NB4 (cell line): ENCODE data around the gene MAPK4.

Source experiments
- MAX ChIP-seq: IDR thresholded peaks from 2 replicates; pipeline ENCODE4 v1.6.1; 2011; ENCODE audit warnings: low read depth, low read length
- MYC ChIP-seq: IDR thresholded peaks from 2 replicates; pipeline ENCODE4 v1.6.1; 2011; ENCODE audit warnings: low read depth, low read length
- POLR2A ChIP-seq: IDR thresholded peaks from 2 replicates; pipeline ENCODE4 v1.6.1; 2011; ENCODE audit warnings: mild to moderate bottlenecking; ENCODE audit not compliant: insufficient read length; ENCODE audit errors: extremely low read depth
- TF ChIP-seq, protein P1 (sequence below): IDR thresholded peaks from one replicate; pipeline ENCODE4 v1.5.1; 2012; ENCODE audit warnings: low read depth, low read length

DNA sequence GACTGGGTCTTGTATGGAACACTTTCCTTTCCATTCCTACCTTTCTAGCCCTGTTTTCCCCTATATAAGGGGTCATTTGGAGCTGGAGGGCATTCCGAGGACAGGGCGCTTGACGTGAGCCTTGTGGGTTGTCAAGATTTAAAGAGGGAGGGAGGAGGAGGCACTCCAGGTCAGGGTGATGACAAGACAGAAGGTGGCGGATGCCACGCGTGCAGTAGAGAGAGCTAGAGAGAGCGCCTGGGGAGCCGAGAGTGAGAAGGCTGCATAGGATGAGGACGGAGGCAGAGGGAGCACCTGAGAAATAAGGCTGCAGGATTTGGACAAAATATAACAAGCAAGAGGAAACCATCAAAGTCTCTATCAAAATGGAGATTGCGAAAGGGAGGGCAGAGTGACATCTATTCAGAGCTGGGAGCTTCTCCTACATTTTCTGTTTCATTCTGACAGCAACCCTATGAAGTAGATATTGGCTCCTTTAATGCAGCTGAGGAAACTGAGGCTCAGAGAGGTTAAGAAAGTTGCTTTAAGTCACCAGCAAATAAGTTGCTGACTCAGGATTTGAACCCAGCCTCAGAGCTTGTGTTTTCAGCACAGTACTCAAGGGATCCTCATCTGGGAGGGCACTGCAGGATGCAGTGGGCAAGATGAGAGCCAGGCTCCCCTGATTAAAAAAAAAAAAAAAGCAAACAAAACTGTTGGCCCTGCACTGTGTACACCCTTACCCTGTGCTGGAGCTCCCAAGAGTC lies 135.7 kb downstream of the MAPK4 start:
- TF ChIP-seq, protein P1, sequence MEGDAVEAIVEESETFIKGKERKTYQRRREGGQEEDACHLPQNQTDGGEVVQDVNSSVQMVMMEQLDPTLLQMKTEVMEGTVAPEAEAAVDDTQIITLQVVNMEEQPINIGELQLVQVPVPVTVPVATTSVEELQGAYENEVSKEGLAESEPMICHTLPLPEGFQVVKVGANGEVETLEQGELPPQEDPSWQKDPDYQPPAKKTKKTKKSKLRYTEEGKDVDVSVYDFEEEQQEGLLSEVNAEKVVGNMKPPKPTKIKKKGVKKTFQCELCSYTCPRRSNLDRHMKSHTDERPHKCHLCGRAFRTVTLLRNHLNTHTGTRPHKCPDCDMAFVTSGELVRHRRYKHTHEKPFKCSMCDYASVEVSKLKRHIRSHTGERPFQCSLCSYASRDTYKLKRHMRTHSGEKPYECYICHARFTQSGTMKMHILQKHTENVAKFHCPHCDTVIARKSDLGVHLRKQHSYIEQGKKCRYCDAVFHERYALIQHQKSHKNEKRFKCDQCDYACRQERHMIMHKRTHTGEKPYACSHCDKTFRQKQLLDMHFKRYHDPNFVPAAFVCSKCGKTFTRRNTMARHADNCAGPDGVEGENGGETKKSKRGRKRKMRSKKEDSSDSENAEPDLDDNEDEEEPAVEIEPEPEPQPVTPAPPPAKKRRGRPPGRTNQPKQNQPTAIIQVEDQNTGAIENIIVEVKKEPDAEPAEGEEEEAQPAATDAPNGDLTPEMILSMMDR = no peak
- no peak for TF ChIP-seq POLR2A
- no peak for TF ChIP-seq MAX
- TF ChIP-seq MYC = no peak
